Stimulated activated memory B cell treated with anti-CD40 and anti-IgM and Interleukin-4, amounts not matched to agents 10 μg/mL and 1 μg/mL and 100 μg/mL, for 72 hours (primary cell): ENCODE measurements around the gene CTNNA1.
"Not testable (repeated sequence)": the region's sequence is repeated elsewhere in the genome, so short reads cannot be mapped to it uniquely, and the experiment has no call there.

Source experiments
- ATAC-seq: fragments of 150-1000 bp; cut with Tn5 transposase; 2 replicates; pipeline ENCODE4 v1.10.0; 2021
- H3K27ac Mint-ChIP-seq: one replicate; pipeline ENCODE4 v1.8.0; 2022; ENCODE audit warnings: mild to moderate bottlenecking, mixed read lengths
- H3K27me3 Mint-ChIP-seq: one replicate; pipeline ENCODE4 v1.8.0; 2022; ENCODE audit warnings: mixed read lengths
- H3K36me3 Mint-ChIP-seq: one replicate; pipeline ENCODE4 v1.8.0; 2022; ENCODE audit warnings: mixed read lengths
- H3K4me1 Mint-ChIP-seq: one replicate; pipeline ENCODE4 v1.8.0; 2022; ENCODE audit warnings: mixed read lengths
- H3K4me3 Mint-ChIP-seq: one replicate; pipeline ENCODE4 v1.8.0; 2022; ENCODE audit warnings: mild to moderate bottlenecking, moderate library complexity, mixed read lengths
- H3K9me3 Mint-ChIP-seq: one replicate; pipeline ENCODE4 v1.8.0; 2022; ENCODE audit warnings: mixed read lengths

CTNNA1 gene

GRCh38 chr5:138803935-138804334, 50.7 kb downstream of the CTNNA1 start:
- Mint-ChIP-seq H3K27me3 (no peaks in the 10 kb centered on the region), H3K36me3 (peaks cover 74% of the 10 kb centered on the region), H3K9me3 (peaks cover 3% of the 10 kb centered on the region), H3K4me3 (no peak overlapping the region), H3K4me1 (peaks cover 22% of the 10 kb centered on the region), H3K27ac (no peak overlapping the region)
- no peak for ATAC-seq

- no peak for ATAC-seq
- H3K36me3 Mint-ChIP-seq: peaks cover 63% of the 10 kb centered on the region
- H3K27ac Mint-ChIP-seq: no peak overlapping the region
- peaks cover 22% of the 10 kb centered on the region for H3K4me1 Mint-ChIP-seq
- H3K27me3 Mint-ChIP-seq: no peaks in the 10 kb centered on the region
- no peak overlapping the region for H3K4me3 Mint-ChIP-seq
- peaks cover 2% of the 10 kb centered on the region for H3K9me3 Mint-ChIP-seq
These were observed 51.9 kb downstream of the CTNNA1 start for GRCh38 chr5:138805096-138805495.

- peaks cover 15% of the 10 kb centered on the region for H3K4me1 Mint-ChIP-seq
- no peak for ATAC-seq
- H3K27ac Mint-ChIP-seq: no peak overlapping the region
- H3K4me3 Mint-ChIP-seq: no peak overlapping the region
- peaks cover 53% of the 10 kb centered on the region for H3K36me3 Mint-ChIP-seq
- H3K27me3 Mint-ChIP-seq: no peaks in the 10 kb centered on the region
- no peaks in the 10 kb centered on the region for H3K9me3 Mint-ChIP-seq
These were observed 54.0 kb downstream of the CTNNA1 start for GRCh38 chr5:138807182-138807581.

- no peaks in the 10 kb centered on the region for H3K9me3 Mint-ChIP-seq
- H3K27ac Mint-ChIP-seq: no peak overlapping the region
- no peak overlapping the region for H3K4me3 Mint-ChIP-seq
- ATAC-seq: no peak
- H3K36me3 Mint-ChIP-seq: peaks cover 63% of the 10 kb centered on the region
- H3K4me1 Mint-ChIP-seq: peaks cover 15% of the 10 kb centered on the region
- no peaks in the 10 kb centered on the region for H3K27me3 Mint-ChIP-seq
These were observed 56.2 kb downstream of the CTNNA1 start for GRCh38 chr5:138809391-138809790.

- H3K4me1 Mint-ChIP-seq: peaks cover 15% of the 10 kb centered on the region
- ATAC-seq, H3K27me3 Mint-ChIP-seq, H3K9me3 Mint-ChIP-seq, H3K27ac Mint-ChIP-seq, H3K4me3 Mint-ChIP-seq: not testable (repeated sequence)
- peaks cover 62% of the 10 kb centered on the region for H3K36me3 Mint-ChIP-seq
These were observed 57.6 kb downstream of the CTNNA1 start for GRCh38 chr5:138810861-138811260.

GRCh38 chr5:138815529-138815928, 62.3 kb downstream of the CTNNA1 start:
- Mint-ChIP-seq H3K4me3 (no peak overlapping the region), H3K36me3 (peaks cover 71% of the 10 kb centered on the region), H3K27me3 (no peaks in the 10 kb centered on the region), H3K4me1 (no peaks in the 10 kb centered on the region), H3K9me3 (no peaks in the 10 kb centered on the region), H3K27ac (no peak overlapping the region)
- no peak for ATAC-seq

- no peak overlapping the region for H3K4me3 Mint-ChIP-seq
- no peaks in the 10 kb centered on the region for H3K27me3 Mint-ChIP-seq
- no peak overlapping the region for H3K27ac Mint-ChIP-seq
- ATAC-seq: no peak
- H3K4me1 Mint-ChIP-seq: no peaks in the 10 kb centered on the region
- peaks cover 62% of the 10 kb centered on the region for H3K36me3 Mint-ChIP-seq
- no peaks in the 10 kb centered on the region for H3K9me3 Mint-ChIP-seq
These were observed 64.0 kb downstream of the CTNNA1 start for GRCh38 chr5:138817241-138817640.

GRCh38 chr5:138819081-138819480, 65.9 kb downstream of the CTNNA1 start:
- Mint-ChIP-seq H3K27me3 (no peaks in the 10 kb centered on the region), H3K9me3 (no peaks in the 10 kb centered on the region), H3K4me1 (no peaks in the 10 kb centered on the region), H3K36me3 (peaks cover 44% of the 10 kb centered on the region), H3K4me3 (no peak overlapping the region), H3K27ac (no peak overlapping the region)
- no peak for ATAC-seq

GRCh38 chr5:138820695-138821094, 67.5 kb downstream of the CTNNA1 start:
- Mint-ChIP-seq H3K9me3 (no peaks in the 10 kb centered on the region), H3K27ac (no peak overlapping the region), H3K4me3 (no peak overlapping the region), H3K36me3 (peaks cover 33% of the 10 kb centered on the region), H3K27me3 (no peaks in the 10 kb centered on the region), H3K4me1 (no peaks in the 10 kb centered on the region)
- no peak for ATAC-seq

GRCh38 chr5:138824516-138824915, 71.3 kb downstream of the CTNNA1 start:
- Mint-ChIP-seq H3K36me3 (peaks cover 38% of the 10 kb centered on the region), H3K4me3 (no peak overlapping the region), H3K27ac (no peak overlapping the region), H3K4me1 (no peaks in the 10 kb centered on the region), H3K9me3 (no peaks in the 10 kb centered on the region), H3K27me3 (no peaks in the 10 kb centered on the region)
- no peak for ATAC-seq

- no peaks in the 10 kb centered on the region for H3K9me3 Mint-ChIP-seq
- no peaks in the 10 kb centered on the region for H3K27me3 Mint-ChIP-seq
- no peak overlapping the region for H3K4me3 Mint-ChIP-seq
- ATAC-seq: peak; percentile 62
- peaks cover 41% of the 10 kb centered on the region for H3K36me3 Mint-ChIP-seq
- H3K4me1 Mint-ChIP-seq: no peaks in the 10 kb centered on the region
- no peak overlapping the region for H3K27ac Mint-ChIP-seq
These were observed 72.0 kb downstream of the CTNNA1 start for GRCh38 chr5:138824924-138825863.

GRCh38 chr5:138828556-138828955, 75.3 kb downstream of the CTNNA1 start:
- Mint-ChIP-seq H3K4me1 (peaks cover 10% of the 10 kb centered on the region), H3K27ac (no peak overlapping the region), H3K9me3 (no peaks in the 10 kb centered on the region), H3K36me3 (peaks cover 54% of the 10 kb centered on the region), H3K4me3 (no peak overlapping the region), H3K27me3 (no peaks in the 10 kb centered on the region)
- ATAC-seq: no peak

GRCh38 chr5:138829341-138829740, 76.1 kb downstream of the CTNNA1 start:
- no peak overlapping the region for H3K27ac Mint-ChIP-seq

GRCh38 chr5:138831703-138832102, 78.5 kb downstream of the CTNNA1 start:
- ATAC-seq: no peak
- peaks cover 65% of the 10 kb centered on the region for H3K36me3 Mint-ChIP-seq
- H3K9me3 Mint-ChIP-seq: no peaks in the 10 kb centered on the region
- no peak overlapping the region for H3K4me3 Mint-ChIP-seq
- H3K4me1 Mint-ChIP-seq: peaks cover 16% of the 10 kb centered on the region
- H3K27me3 Mint-ChIP-seq: no peaks in the 10 kb centered on the region
- peak overlapping the region; percentile 9 for H3K27ac Mint-ChIP-seq

More at GRCh38 chr5:138829341-138829740, 76.1 kb downstream of the CTNNA1 start:
- no peak for ATAC-seq
- Mint-ChIP-seq H3K4me1 (peaks cover 10% of the 10 kb centered on the region), H3K4me3 (no peak overlapping the region), H3K9me3 (no peaks in the 10 kb centered on the region), H3K27me3 (no peaks in the 10 kb centered on the region), H3K36me3 (peaks cover 58% of the 10 kb centered on the region)

- Mint-ChIP-seq H3K9me3 (no peaks in the 10 kb centered on the region), H3K27me3 (no peaks in the 10 kb centered on the region)
- ATAC-seq: no peak
These were observed 79.0 kb downstream of the CTNNA1 start for GRCh38 chr5:138832218-138832617.

GRCh38 chr5:138833080-138833479, 79.9 kb downstream of the CTNNA1 start:
- peaks cover 58% of the 10 kb centered on the region for H3K36me3 Mint-ChIP-seq
- H3K9me3 Mint-ChIP-seq: peaks cover 3% of the 10 kb centered on the region
- no peak for ATAC-seq
- no peak overlapping the region for H3K27ac Mint-ChIP-seq
- peaks cover 23% of the 10 kb centered on the region for H3K4me1 Mint-ChIP-seq
- H3K4me3 Mint-ChIP-seq: no peak overlapping the region
- H3K27me3 Mint-ChIP-seq: no peaks in the 10 kb centered on the region

More at GRCh38 chr5:138832218-138832617, 79.0 kb downstream of the CTNNA1 start:
- peaks cover 17% of the 10 kb centered on the region for H3K4me1 Mint-ChIP-seq
- peaks cover 61% of the 10 kb centered on the region for H3K36me3 Mint-ChIP-seq
- H3K4me3 Mint-ChIP-seq: no peak overlapping the region
- H3K27ac Mint-ChIP-seq: no peak overlapping the region
